Spleen (tissue), 3 donors: ENCODE measurements around the gene ZNF764.

ENCODE experiments used
- POLR2A ChIP-seq, 3 donors: fragments of 450-650 bp; IDR thresholded peaks; one replicate each; pipeline ENCODE4 v1.5.1; 2017; ENCODE audit warnings: antibody characterized with exemption in 3 of 3, mild to moderate bottlenecking in 1 of 3
- POLR2AphosphoS5 ChIP-seq, 3 donors: sonication (generic); formaldehyde crosslinking; IDR thresholded peaks; one replicate each; pipeline ENCODE4 v1.5.1; 2017; ENCODE audit warnings: antibody characterized with exemption in 3 of 3

DNA sequence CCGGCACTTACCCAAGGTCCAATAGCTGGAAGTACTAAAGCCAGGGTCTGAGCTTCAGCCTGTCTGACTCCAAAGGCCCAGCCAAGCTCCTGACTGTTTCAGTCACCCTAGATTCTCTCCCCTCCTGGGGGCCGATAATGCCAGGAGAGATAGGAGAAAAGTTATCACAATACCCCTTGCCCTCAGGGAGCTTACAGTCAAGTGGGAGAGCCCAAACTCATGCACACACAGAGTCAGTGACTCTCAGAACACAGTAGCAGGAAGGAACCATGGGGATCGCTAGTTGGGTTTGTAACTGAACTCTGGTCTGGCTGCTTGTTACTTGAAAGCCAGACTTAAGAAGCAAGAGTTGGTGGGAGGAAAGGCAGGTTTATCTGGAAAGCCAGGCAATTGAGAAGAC is 46.7 kb downstream of the ZNF764 start:
- no peak for TF ChIP-seq POLR2A (IDR thresholded peaks at IDR 0.05)
- TF ChIP-seq POLR2AphosphoS5 (IDR thresholded peaks at IDR 0.05) = no peak
